ENCODE results near the gene GUCY2C.
"Not testable (repeated sequence)": the region's sequence is repeated elsewhere in the genome, so short reads cannot be mapped to it uniquely, and the experiment has no call there.

Gene GUCY2C

DNA sequence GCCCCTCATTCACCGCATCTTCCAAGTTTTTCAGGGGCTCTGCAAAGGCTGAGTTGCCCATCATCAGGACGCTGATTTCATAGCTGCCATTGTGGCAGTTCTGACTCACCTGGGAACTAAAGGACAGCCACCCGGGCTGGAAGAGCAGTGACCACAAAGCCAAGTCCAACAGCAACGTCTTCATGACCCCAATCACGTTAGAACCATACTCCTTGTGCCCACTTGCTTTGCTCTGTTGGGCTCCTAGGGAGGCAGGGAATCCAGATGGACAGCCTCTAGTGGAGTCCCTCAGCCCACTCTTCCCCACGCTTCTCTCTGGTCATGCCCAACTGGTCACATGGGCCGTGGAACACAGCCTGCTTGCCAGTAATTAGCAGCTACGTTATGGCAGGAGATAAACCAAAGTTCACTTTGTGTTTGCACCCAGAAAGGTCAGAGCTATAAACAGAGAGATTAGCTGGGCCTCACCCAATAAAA lies at the start of gene GUCY2C:
Gene GUCY2C, minus strand, starts transcription at position 335 of the 477 bp plus-strand sequence. Its CDS starts 151 bp downstream, at position 184.
- no peak for DNase-seq

GRCh38 chr12:14743061-14743460 lies 46.7 kb upstream of the GUCY2C start:
- DNase-seq = no peak

- DNase-seq = no peak
These were observed 45.5 kb upstream of the GUCY2C start for GRCh38 chr12:14741942-14742341.

- DNase-seq = no peak
These were observed 44.8 kb upstream of the GUCY2C start for GRCh38 chr12:14741153-14741552.

DNA sequence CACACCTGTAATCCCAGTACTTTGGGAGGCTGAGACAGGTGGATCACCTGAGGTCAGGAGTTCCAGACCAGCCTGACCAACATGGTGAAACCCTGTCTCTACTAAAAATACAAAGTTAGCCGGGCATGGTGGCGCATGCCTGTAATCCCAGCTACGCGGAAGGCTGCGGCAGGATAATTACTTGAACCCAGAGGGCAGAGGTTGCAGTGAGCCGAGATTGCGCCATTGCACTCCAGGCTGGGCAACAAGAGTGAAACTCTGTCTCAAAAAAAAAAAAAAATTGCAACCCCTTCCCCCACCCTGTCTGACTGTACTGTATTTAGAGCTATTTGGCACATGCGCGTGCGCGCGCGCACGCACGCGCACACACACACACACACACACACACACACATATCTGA lies 40.0 kb upstream of the GUCY2C start:
- not testable (repeated sequence) for DNase-seq

DNA sequence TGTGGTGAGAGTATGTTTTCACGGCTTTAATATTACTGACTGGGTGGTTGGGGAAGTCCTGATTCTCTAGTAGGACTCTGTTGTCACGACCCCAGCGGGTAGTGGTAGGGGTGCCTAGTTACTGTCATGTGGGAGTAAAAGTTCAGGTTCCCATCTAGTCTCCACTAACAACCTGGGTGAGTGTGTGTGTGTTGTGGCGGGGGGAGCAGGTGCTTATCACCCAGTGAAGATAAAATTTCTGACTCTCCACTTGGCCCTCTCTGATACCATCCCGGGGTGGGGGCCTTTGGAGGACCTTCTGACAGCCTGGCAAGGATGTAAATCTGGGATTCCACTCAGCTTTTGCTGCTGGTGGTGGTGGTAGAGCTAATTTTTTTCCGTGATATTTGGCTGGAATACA lies 35.4 kb upstream of the GUCY2C start:
- DNase-seq = no peak

DNA sequence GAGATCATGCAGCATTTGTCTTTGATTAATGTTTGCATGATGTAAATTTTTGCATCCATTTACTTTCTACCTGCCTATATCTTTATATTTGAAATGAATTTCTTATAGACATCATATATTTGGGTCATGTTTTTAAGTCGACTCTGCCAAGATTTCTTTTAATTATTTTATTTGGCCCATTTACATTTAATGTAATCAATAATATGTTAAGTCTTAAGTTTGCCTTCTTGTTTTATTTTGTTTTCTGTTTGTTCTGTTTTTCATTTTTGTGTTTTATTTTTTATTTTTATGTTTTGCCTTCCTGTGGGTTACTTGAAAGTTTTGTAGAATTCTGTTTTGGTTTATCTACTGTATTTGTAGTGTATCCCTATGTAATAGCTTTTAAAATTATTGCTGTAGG lies 33.2 kb upstream of the GUCY2C start:
- DNase-seq = no peak

GRCh38 chr12:14723763-14724162 lies 27.4 kb upstream of the GUCY2C start:
- DNase-seq = no peak

DNA sequence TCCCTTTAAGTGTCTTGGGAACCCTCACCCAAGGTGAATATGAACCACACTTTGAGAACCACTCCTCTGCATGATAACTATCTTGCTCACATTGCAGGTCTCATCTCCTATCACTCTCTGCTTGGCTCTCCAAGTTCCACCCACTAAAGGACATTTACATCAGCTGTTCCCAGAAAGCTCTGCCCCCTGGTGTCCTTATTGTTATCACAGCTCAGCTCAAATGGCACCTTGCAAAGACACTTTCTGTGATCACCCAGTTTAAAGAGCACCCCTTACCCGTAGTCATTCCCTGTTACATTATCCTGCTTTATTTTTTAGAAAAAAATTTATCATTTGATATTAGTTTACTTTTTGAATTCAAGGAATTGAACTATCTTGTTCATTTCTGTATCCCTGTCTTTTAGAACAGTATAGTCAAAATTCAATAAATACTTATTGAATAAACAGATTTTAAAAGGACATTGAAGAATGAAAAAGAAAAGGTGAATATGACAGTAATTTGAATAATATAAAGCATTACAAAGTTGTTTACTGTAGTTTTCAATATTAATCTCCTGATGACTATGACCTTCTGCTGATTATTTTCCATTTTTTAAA lies 20.5 kb upstream of the GUCY2C start:
- no peak for DNase-seq

DNA sequence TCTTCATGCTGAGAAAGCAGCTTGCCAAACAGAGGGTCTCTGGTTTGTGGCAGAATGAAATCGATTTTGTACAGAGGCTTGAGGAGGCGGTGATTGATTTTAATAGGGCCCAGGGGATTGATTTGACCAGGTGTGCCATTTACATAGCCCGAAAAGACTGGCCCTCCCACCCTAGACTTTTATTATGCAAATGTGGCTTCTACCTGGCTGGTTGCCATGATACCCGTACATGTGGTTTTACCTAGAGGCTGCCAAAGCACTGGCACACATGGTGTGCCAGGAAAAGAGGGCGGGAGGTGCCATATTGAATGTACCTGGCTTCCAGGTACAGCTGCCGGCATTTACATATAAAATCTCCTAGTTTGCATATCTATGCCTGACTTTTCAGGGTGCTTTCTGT lies 18.0 kb upstream of the GUCY2C start:
- no peak for DNase-seq

- DNase-seq = no peak
These were observed 14.4 kb upstream of the GUCY2C start for GRCh38 chr12:14710632-14711320.

- no peak for DNase-seq
These were observed 5.6 kb upstream of the GUCY2C start for GRCh38 chr12:14701809-14702568.

DNA sequence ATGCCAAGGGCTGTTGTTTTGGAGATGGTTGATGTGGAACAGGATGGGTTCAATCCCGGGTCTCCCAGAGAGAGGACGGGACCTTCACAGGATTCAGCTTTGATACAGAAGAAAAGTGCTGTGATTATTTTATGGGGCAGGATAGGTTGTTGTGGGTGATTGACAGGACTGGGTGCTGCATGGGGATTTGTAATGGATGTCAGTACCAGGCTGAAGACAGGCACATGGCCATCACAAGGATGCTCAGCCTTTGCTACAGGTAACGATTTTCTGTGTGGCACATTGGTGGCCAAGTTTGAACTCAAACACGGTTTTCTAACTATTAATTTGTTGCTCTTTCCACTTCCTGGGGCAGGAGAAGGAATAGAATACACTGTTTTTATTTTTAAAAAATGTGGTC lies 4.5 kb upstream of the GUCY2C start:
- DNase-seq = no peak

DNA sequence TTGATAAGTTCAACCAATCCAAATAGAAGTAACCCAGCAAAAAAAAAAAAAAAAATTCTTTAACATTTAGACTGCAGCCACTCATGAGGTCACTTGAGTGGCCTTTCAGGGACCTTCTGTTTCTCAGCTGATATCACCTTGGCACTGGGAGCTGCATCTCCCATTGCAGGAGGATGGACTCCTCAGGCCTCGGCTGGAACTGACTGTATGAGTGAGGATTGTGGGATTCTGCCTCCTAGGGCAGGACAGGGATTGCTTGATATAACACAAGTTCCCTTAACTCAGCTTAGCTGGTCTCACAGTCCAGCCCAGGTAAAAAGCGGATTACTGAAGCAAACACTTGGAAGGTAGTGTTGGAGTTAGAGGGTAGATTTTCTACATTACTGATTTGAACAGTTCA lies 3.5 kb upstream of the GUCY2C start:
- no peak for DNase-seq

- no peak for DNase-seq
These were observed 2.2 kb upstream of the GUCY2C start for GRCh38 chr12:14698555-14698954.

DNA sequence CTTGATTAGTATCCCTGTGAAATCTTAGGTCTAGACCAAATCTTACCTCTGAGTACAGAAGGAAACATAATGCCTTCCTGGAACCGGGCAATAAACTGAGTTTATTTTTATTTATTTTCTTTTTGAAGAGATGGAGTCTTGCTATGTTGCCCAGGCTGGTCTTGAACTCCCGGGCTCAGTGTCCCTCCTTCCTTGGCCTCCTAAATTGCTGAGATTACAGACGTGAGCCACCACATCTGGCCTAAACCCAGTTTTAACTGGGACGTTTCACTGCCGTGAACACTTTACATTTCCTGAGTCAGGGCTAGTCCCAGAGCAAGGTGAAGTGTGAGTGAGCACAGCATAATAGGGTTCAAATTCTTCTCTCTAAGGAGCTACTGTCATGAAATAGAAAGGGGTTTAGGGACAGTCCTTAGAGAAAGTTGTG lies 671 bp downstream of the GUCY2C start:
- no peak for DNase-seq

GRCh38 chr12:14694970-14695369 lies 1.4 kb downstream of the GUCY2C start:
- no peak for DNase-seq

- no peak for DNase-seq
These were observed 2.2 kb downstream of the GUCY2C start for GRCh38 chr12:14694145-14694714.

DNA sequence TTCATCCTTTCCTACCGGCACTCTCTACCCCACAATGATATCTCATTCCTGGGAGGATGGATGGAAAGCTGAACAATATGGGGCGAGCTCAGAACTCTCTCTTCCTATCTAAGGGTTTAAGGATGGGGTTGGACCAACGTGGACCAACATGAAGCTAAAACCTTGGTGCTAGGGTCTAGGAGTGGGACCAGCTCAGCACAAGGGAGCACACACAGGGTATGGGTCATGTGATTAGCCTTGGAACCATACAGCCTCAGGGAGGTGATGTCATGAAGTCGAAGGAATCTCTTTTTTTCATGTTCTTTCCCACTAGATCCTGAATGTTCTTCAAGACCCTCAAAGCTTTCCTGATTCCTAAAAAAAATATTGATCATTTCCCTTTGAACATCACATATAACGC lies 3.3 kb downstream of the GUCY2C start:
- no peak for DNase-seq

GRCh38 chr12:14691560-14691959 lies 4.8 kb downstream of the GUCY2C start:
- DNase-seq = no peak

DNA sequence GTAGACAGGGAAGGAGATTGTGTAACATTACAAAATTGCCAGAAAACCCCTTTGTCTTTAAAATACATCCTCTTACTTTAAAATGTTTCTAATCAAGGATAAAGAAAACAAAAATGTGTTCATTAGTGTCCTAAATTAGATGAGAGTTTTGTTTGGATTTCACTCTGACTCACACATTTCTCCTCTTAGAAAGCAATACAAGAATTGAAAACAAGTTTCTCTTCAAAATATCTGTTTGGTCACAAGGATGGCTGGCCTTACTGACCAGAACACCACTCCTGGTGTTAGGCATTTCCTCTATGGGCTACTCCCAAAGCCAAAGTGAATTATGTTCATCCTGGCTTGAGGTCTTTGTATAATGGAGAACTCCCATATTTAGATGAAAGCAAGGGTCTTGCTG lies 6.4 kb downstream of the GUCY2C start:
- DNase-seq = no peak

DNA sequence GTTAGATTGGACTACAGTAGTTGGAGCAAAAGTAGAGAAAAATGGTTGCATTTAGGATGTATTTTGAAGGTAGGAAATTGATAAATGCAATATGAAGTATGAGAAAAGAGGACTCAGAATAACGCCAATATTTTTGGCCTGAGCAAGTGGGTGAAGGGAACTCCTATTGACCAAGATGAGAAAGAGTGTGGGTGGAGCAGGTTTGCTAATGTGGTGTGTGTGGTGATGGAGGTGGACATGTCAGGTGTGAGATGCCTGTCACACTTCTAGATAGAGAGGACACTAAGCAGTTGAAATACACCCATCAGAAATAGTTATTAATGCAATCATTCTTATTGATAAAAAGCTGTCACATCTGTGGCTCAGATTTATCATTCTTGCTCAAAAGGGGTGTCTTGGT lies 7.3 kb downstream of the GUCY2C start:
- no peak for DNase-seq

DNA sequence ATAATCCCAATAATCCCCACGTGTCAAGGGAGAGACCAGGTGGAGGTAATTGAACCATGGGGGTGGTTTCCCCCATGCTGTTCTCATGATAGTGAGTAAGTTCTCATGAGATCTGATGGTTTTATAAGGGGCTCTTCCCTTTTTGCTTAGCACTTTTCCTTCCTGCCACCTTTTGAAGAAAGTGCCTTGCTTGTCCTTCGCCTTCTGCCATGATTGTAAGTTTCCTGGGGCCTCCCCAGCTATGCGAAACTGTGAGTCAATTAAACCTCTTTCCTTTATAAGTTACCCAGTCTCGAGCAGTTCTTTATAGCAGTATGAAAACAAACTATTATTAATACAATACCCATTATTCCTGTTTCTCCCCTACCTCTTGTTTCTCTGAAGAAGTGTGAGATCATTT lies 14.2 kb downstream of the GUCY2C start:
- DNase-seq = not testable (repeated sequence)

DNA sequence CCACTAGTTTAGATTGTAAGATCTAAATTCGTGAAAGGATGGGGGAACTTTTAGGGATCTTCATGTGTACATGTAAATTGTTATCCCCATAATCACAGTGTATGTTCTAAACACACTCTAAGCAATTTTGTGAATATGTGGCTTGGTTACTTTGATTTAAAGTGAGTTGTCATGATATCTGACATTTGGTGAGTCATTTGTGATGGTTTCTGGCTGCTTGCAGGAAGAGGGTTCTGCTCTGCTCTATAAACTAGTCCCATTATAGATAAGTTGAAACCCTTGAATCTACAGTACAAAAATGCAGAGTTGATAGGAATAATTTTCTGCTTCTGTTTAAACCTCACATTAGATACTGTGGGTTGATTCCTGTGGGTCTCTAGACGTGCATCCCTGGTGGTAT lies 14.8 kb downstream of the GUCY2C start:
- DNase-seq = no peak
